Liver (tissue), 9 donors: ENCODE results near the gene PCCB. TPM values are rescaled to one million over a fixed set of nuclear protein-coding genes. Genes with fewer than 3 reads are reported as not detected.

Experiments used
- DNase-seq: peaks from one replicate; pipeline ENCODE4 v3.0.0-alpha.2; 2017; ENCODE audit warnings: low spot score
- H3K27ac ChIP-seq, 2 donors: one replicate each; pipeline ENCODE4 v1.7.0; 2013; ENCODE audit warnings: inconsistent platforms in 2 of 2, low read length in 2 of 2, control low read depth in 1 of 2, low read depth in 1 of 2, mild to moderate bottlenecking in 1 of 2
- H3K27me3 ChIP-seq, 4 donors: one replicate each; pipeline versions ENCODE4 v1.6.1 to v1.7.0; 2013; ENCODE audit warnings: low read length in 3 of 4, inconsistent platforms in 1 of 4, mild to moderate bottlenecking in 1 of 4, moderate library complexity in 1 of 4; ENCODE audit not compliant: control insufficient read depth in 4 of 4, insufficient read depth in 4 of 4
- H3K36me3 ChIP-seq, 4 donors: one replicate each; pipeline versions ENCODE4 v1.6.1 to v1.7.0; 2013; ENCODE audit warnings: low read length in 3 of 4, mild to moderate bottlenecking in 3 of 4, low read depth in 1 of 4, moderate library complexity in 1 of 4; ENCODE audit not compliant: control insufficient read depth in 4 of 4, insufficient read depth in 3 of 4
- H3K4me1 ChIP-seq, 4 donors: one replicate each; pipeline versions ENCODE4 v1.6.1 to v1.7.0; 2013; ENCODE audit warnings: low read length in 3 of 4, mild to moderate bottlenecking in 3 of 4, moderate library complexity in 1 of 4; ENCODE audit not compliant: control insufficient read depth in 4 of 4, insufficient read depth in 4 of 4
- H3K4me3 ChIP-seq, 3 donors: one replicate each; pipeline versions ENCODE4 v1.6.1 to v1.7.0; 2013; ENCODE audit warnings: low read length in 3 of 3, control low read depth in 1 of 3, low read depth in 1 of 3, mild to moderate bottlenecking in 1 of 3
- H3K9ac ChIP-seq, 2 donors: one replicate each; pipeline ENCODE4 v1.7.0; 2013; ENCODE audit warnings: low read length in 2 of 2, mild to moderate bottlenecking in 2 of 2, moderate library complexity in 2 of 2, control low read depth in 1 of 2, low read depth in 1 of 2
- H3K9me3 ChIP-seq, 4 donors: one replicate each; pipeline versions ENCODE4 v1.6.1 to v1.7.0; 2013; ENCODE audit warnings: low read length in 3 of 4; ENCODE audit not compliant: control insufficient read depth in 4 of 4
- ATF3 ChIP-seq: IDR thresholded peaks from 2 replicates; pipeline ENCODE4 v1.6.1; 2016; ENCODE audit warnings: antibody characterized with exemption
- CTCF ChIP-seq: fragments of 150-350 bp; IDR thresholded peaks from 2 replicates; pipeline ENCODE4 v1.5.1; 2017; ENCODE audit warnings: improper control_type of control experiment, low read depth, low read length; ENCODE audit not compliant: missing input control
- EGR1 ChIP-seq, 2 donors: IDR thresholded peaks; 2 replicates each; pipeline ENCODE4 v1.6.1; 2016 to 2018; ENCODE audit warnings: antibody characterized with exemption in 2 of 2, low read depth in 2 of 2
- FOXA1 ChIP-seq: IDR thresholded peaks from 2 replicates; pipeline ENCODE4 v1.6.1; 2016; ENCODE audit warnings: antibody characterized with exemption
- FOXA2 ChIP-seq: IDR thresholded peaks from 2 replicates; pipeline ENCODE4 v1.6.1; 2016; ENCODE audit warnings: antibody characterized with exemption
- GABPA ChIP-seq, 2 donors: IDR thresholded peaks in 1 of 2; conservative IDR thresholded peaks in 1 of 2; 2 replicates each; pipeline ENCODE4 v1.6.1; 2016; ENCODE audit warnings: antibody characterized with exemption in 2 of 2, mild to moderate bottlenecking in 1 of 2, moderate library complexity in 1 of 2
- HNF4A ChIP-seq, 2 donors: conservative IDR thresholded peaks; 2 replicates each; pipeline ENCODE4 v1.6.1; 2016; ENCODE audit warnings: antibody characterized with exemption in 2 of 2, mild to moderate bottlenecking in 2 of 2
- HNF4G ChIP-seq: IDR thresholded peaks from 2 replicates; pipeline ENCODE4 v1.6.1; 2016; ENCODE audit warnings: antibody characterized with exemption
- JUND ChIP-seq, 2 donors: IDR thresholded peaks; 2 replicates each; pipeline ENCODE4 v1.6.1; 2016; ENCODE audit warnings: antibody characterized with exemption in 2 of 2
- NR2F2 ChIP-seq: IDR thresholded peaks from 2 replicates; pipeline ENCODE4 v1.6.1; 2016; ENCODE audit warnings: antibody characterized with exemption
- RAD21 ChIP-seq, 2 donors: IDR thresholded peaks; 2 replicates each; pipeline ENCODE4 v1.6.1; 2016; ENCODE audit warnings: antibody characterized with exemption in 2 of 2, mild to moderate bottlenecking in 2 of 2
- REST ChIP-seq: IDR thresholded peaks from 2 replicates; pipeline ENCODE4 v1.6.1; 2016; ENCODE audit warnings: antibody characterized with exemption, mild to moderate bottlenecking
- RXRA ChIP-seq, 2 donors: IDR thresholded peaks; 2 replicates each; pipeline ENCODE4 v1.6.1; 2017 to 2018; ENCODE audit warnings: antibody characterized with exemption in 2 of 2, mild to moderate bottlenecking in 1 of 2
- SP1 ChIP-seq: IDR thresholded peaks from 2 replicates; pipeline ENCODE4 v1.6.1; 2018; ENCODE audit warnings: antibody characterized with exemption, mild to moderate bottlenecking
- TAF1 ChIP-seq: conservative IDR thresholded peaks from 2 replicates; pipeline ENCODE4 v1.6.1; 2016; ENCODE audit warnings: antibody characterized with exemption, mild to moderate bottlenecking
- YY1 ChIP-seq: IDR thresholded peaks from 2 replicates; pipeline ENCODE4 v1.6.1; 2016; ENCODE audit warnings: antibody characterized with exemption, mild to moderate bottlenecking
- ZBTB33 ChIP-seq: IDR thresholded peaks from 2 replicates; pipeline ENCODE4 v1.6.1; 2016; ENCODE audit warnings: antibody characterized with exemption
- WGBS: extraction: QIAGEN DNeasy Blood & Tissue Kit; methylation state at CpG from one replicate; pipeline ENCODE4 v1.1.7; 2013; 5-methylcytosine and 5-hydroxymethylcytosine counted together
- polyA plus RNA-seq, 2 donors: library from polyadenylated mRNA; stranded (reverse) in 1 of 2; unstranded in 1 of 2; fragments of 200-250 nt in 1 of 2; fragments of >200 nt in 1 of 2; fragmentation: Nextera tagmentation in 1 of 2; extraction: Ambion mirVana in 1 of 2; gene quantifications; one replicate each; pipeline versions ENCODE4 v1.2.1 to v1.2.3, GENCODE V29; 2013 to 2015
- total RNA-seq, 2 donors: library from RNA; depleted of rRNA; stranded (reverse); fragments of >200 nt; gene quantifications; one replicate each; pipeline ENCODE4 v1.2.3, GENCODE V29; 2014
- TF ChIP-seq, protein P1 (sequence below): IDR thresholded peaks from 2 replicates; pipeline ENCODE4 v1.6.1; 2016; ENCODE audit warnings: antibody characterized with exemption
- donor health status: healthy.
- donor health status: healthy.
- donor health status: healthy.
- donor health status: healthy.
- donor health status: healthy.

PCCB gene
- total and polyA plus RNA-seq, 4 donors = 72.8 to 120 (median 95.0) TPM

GRCh38 chr3:136332302-136332701, 82.2 kb downstream of the PCCB start:
- H3K27ac ChIP-seq = no peak overlapping the region
- H3K27me3 ChIP-seq = no peaks in the 10 kb centered on the region
- H3K4me3 ChIP-seq = no peak overlapping the region
- peaks cover 9 to 52% (median 36%) of the 10 kb centered on the region in 4 donors for H3K36me3 ChIP-seq
- WGBS = 85% methylated on average over 1 of the region's 1 CpG
- no peaks in the 10 kb centered on the region for H3K9me3 ChIP-seq
- no peak for TF ChIP-seq HNF4G
- no peak for TF ChIP-seq EGR1 (IDR thresholded peaks at IDR 0.05; ENCODE audit: low read depth in 2 of 2)
- TF ChIP-seq, protein P1, sequence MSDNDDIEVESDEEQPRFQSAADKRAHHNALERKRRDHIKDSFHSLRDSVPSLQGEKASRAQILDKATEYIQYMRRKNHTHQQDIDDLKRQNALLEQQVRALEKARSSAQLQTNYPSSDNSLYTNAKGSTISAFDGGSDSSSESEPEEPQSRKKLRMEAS = no peak
- TF ChIP-seq CTCF = no peak
- no peak for TF ChIP-seq NR2F2
- no peak for TF ChIP-seq JUND (IDR thresholded peaks at IDR 0.05)
- TF ChIP-seq GABPA (IDR thresholded peaks at IDR 0.05 in 1 of 2, conservative IDR thresholded peaks at IDR 0.05 in 1 of 2) = no peak
- no peak for TF ChIP-seq ZBTB33
- no peak for TF ChIP-seq ATF3
- TF ChIP-seq YY1 = no peak
- no peak for TF ChIP-seq RAD21 (IDR thresholded peaks at IDR 0.05)
- no peak for TF ChIP-seq RXRA (IDR thresholded peaks at IDR 0.05)
- no peak for TF ChIP-seq FOXA1
- TF ChIP-seq HNF4A (conservative IDR thresholded peaks at IDR 0.05) = no peak
- no peak for TF ChIP-seq SP1
- no peak for TF ChIP-seq TAF1
- no peak for TF ChIP-seq FOXA2
- TF ChIP-seq REST = no peak
- H3K4me1 ChIP-seq = no peaks in the 10 kb centered on the region
- H3K9ac ChIP-seq = no peak overlapping the region
- DNase-seq = no peak
